Gastroesophageal sphincter (tissue), 3 donors: ENCODE results near the gene DCP2.

Experiments used
- CTCF ChIP-seq, 4 experiments: fragments of 200-600 bp in 2 of 4; fragments of 450-650 bp in 2 of 4; sonication (generic) in 1 of 4; IDR thresholded peaks; one replicate each; pipeline ENCODE4 v1.5.1; 2017 to 2019; ENCODE audit warnings: antibody characterized with exemption in 4 of 4, mild to moderate bottlenecking in 2 of 4, moderate library complexity in 2 of 4
- POLR2A ChIP-seq, 2 donors: fragments of 450-650 bp; IDR thresholded peaks; one replicate each; pipeline ENCODE4 v1.6.1; 2017; ENCODE audit warnings: antibody characterized with exemption in 2 of 2, mild to moderate bottlenecking in 2 of 2, moderate library complexity in 1 of 2
- POLR2AphosphoS5 ChIP-seq: sonication (generic); formaldehyde crosslinking; IDR thresholded peaks from one replicate; pipeline ENCODE4 v1.6.1; 2017; ENCODE audit warnings: antibody characterized with exemption

GRCh38 chr5:112973036-112973435 lies 3.6 kb upstream of the DCP2 start:
- TF ChIP-seq POLR2AphosphoS5 (no peak), CTCF (IDR thresholded peaks at IDR 0.05) (no peak), POLR2A (IDR thresholded peaks at IDR 0.05) (no peak)
